DND-41 (cell line): ENCODE measurements around the gene AP3M1.
A peak's percentile ranks its signal among the peaks of the same experiment; 100 is the strongest.

Experiments
- EZH2 ChIP-seq: IDR thresholded peaks from 3 replicates; pipeline ENCODE4 v1.6.1; 2012; ENCODE audit warnings: borderline replicate concordance, low read depth, mild to moderate bottlenecking, moderate library complexity, low read length, inconsistent platforms; ENCODE audit not compliant: severe bottlenecking
- TF ChIP-seq, protein P1 (sequence below): IDR thresholded peaks from 2 replicates; pipeline ENCODE4 v1.5.1; 2012; ENCODE audit warnings: borderline replicate concordance, low read length, moderate library complexity, mild to moderate bottlenecking; ENCODE audit not compliant: poor library complexity, severe bottlenecking; ENCODE audit errors: extremely low read depth

DNA sequence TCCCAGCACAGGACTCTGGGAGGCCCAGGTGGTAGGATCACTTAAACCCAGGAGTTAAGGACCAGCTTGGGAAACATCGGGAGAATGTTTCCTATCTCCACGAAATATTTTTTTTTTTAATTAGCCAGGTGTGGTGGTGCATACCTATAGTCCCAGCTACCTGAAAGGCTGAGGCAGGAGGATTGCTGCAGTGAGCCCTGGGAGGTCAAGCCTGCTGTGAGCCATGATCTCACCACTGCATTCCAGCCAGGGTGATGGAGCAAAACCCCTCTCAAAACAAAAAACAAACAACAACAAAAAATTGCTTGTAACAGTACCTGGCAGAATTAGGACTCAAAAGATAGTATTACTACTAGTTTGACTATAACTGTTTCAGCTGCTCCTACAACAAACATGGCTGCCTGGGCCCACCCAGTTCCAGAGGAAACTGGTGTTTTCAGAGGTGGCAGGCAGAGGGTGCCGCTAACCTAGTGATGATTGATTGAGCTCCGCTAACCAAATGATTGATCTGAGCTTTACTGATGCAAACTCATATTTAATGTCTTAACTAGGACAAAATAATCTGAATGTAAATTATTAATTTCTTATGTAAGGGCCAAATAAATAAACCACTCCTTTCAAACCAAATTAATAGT is 57.0 kb downstream of the AP3M1 start:
- no peak for TF ChIP-seq EZH2
- TF ChIP-seq, protein P1, sequence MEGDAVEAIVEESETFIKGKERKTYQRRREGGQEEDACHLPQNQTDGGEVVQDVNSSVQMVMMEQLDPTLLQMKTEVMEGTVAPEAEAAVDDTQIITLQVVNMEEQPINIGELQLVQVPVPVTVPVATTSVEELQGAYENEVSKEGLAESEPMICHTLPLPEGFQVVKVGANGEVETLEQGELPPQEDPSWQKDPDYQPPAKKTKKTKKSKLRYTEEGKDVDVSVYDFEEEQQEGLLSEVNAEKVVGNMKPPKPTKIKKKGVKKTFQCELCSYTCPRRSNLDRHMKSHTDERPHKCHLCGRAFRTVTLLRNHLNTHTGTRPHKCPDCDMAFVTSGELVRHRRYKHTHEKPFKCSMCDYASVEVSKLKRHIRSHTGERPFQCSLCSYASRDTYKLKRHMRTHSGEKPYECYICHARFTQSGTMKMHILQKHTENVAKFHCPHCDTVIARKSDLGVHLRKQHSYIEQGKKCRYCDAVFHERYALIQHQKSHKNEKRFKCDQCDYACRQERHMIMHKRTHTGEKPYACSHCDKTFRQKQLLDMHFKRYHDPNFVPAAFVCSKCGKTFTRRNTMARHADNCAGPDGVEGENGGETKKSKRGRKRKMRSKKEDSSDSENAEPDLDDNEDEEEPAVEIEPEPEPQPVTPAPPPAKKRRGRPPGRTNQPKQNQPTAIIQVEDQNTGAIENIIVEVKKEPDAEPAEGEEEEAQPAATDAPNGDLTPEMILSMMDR = peak; percentile 25
